ENCODE data around the gene ADCY5. TPM values are rescaled to one million over a fixed set of nuclear protein-coding genes. Genes with fewer than 3 reads are reported as not detected.

Gene ADCY5
- polyA plus RNA-seq, 3 donors = not detected

GRCh38 chr3:123341871-123342630 is 106.8 kb downstream of the ADCY5 start:
- WGBS (ENCODE audit: insufficient coverage) = 94% methylated on average over 8 of the region's 16 CpGs
- Mint-ChIP-seq H3K4me3 (no peak overlapping the region), H3K27me3 (ENCODE audit: low read depth in 3 of 3) (peaks cover 1 to 5% (median 2%) of the 10 kb centered on the region in 3 donors), H3K9me3 (no peaks in the 10 kb centered on the region), H3K4me1 (no peaks in the 10 kb centered on the region), H3K27ac (no peak overlapping the region), H3K36me3 (no peaks in the 10 kb centered on the region)
- Histone ChIP-seq H3K4me2 (replicated peaks; ENCODE audit: extremely low read depth, low read length, poor library complexity, severe bottlenecking) (no peak overlapping the region), H3K9me3 (replicated peaks in 1 of 2; ENCODE audit: control insufficient read depth in 1 of 2, insufficient read depth in 1 of 2, low read length in 2 of 2) (no peaks in the 10 kb centered on the region), H3K36me3 (replicated peaks in 1 of 2; ENCODE audit: control insufficient read depth in 1 of 2, insufficient read depth in 2 of 2, low read length in 2 of 2) (no peaks in the 10 kb centered on the region), H3K27me3 (ENCODE audit: control insufficient read depth in 2 of 2, insufficient read depth in 2 of 2, low read length in 2 of 2) (no peaks in the 10 kb centered on the region), H3K4me3 (replicated peaks in 1 of 3; ENCODE audit: low read depth in 2 of 3, low read length in 3 of 3) (no peak overlapping the region), H3K4me1 (ENCODE audit: control insufficient read depth in 1 of 2, insufficient read depth in 2 of 2, low read length in 2 of 2) (no peaks in the 10 kb centered on the region), H2AFZ (ENCODE audit: insufficient read depth, low read depth, low read length, poor library complexity, severe bottlenecking) (no peak overlapping the region), H4K20me1 (ENCODE audit: insufficient read depth, low read length) (no peaks in the 10 kb centered on the region), H3K9ac (ENCODE audit: insufficient read depth, low read length, poor library complexity, severe bottlenecking) (no peak overlapping the region), H3K79me2 (ENCODE audit: insufficient read depth, low read length) (no peaks in the 10 kb centered on the region), H3K27ac (ENCODE audit: low read depth in 1 of 2, low read length in 2 of 2) (no peak overlapping the region)
- no peak for TF ChIP-seq CTCF (IDR thresholded peaks at IDR 0.05)
- DNase-seq = no peak
- intact Hi-C loops (cut with micrococcal nuclease) = no loop called here

- no peak for TF ChIP-seq CTCF (IDR thresholded peaks at IDR 0.05)
- no peaks in the 10 kb centered on the region for H3K9me3 Mint-ChIP-seq
- Histone ChIP-seq H3K4me1 (ENCODE audit: control insufficient read depth in 1 of 2, insufficient read depth in 2 of 2, low read length in 2 of 2) (no peaks in the 10 kb centered on the region), H3K4me2 (replicated peaks; ENCODE audit: extremely low read depth, low read length, poor library complexity, severe bottlenecking) (no peak overlapping the region), H3K27me3 (ENCODE audit: control insufficient read depth in 2 of 2, insufficient read depth in 2 of 2, low read length in 2 of 2) (no peaks in the 10 kb centered on the region), H3K79me2 (ENCODE audit: insufficient read depth, low read length) (no peaks in the 10 kb centered on the region), H3K4me3 (replicated peaks in 1 of 3; ENCODE audit: low read depth in 2 of 3, low read length in 3 of 3) (no peak overlapping the region), H3K9ac (ENCODE audit: insufficient read depth, low read length, poor library complexity, severe bottlenecking) (no peak overlapping the region), H3K9me3 (replicated peaks in 1 of 2; ENCODE audit: control insufficient read depth in 1 of 2, insufficient read depth in 1 of 2, low read length in 2 of 2) (no peaks in the 10 kb centered on the region), H3K27ac (ENCODE audit: low read depth in 1 of 2, low read length in 2 of 2) (no peak overlapping the region), H4K20me1 (ENCODE audit: insufficient read depth, low read length) (no peaks in the 10 kb centered on the region), H2AFZ (ENCODE audit: insufficient read depth, low read depth, low read length, poor library complexity, severe bottlenecking) (no peak overlapping the region), H3K36me3 (replicated peaks in 1 of 2; ENCODE audit: control insufficient read depth in 1 of 2, insufficient read depth in 2 of 2, low read length in 2 of 2) (no peaks in the 10 kb centered on the region)
- intact Hi-C loops (cut with micrococcal nuclease) = no loop called here
- no peaks in the 10 kb centered on the region for H3K36me3 Mint-ChIP-seq
- 96% methylated on average over 3 of the region's 4 CpGs for WGBS (ENCODE audit: insufficient coverage)
- no peak overlapping the region for H3K27ac Mint-ChIP-seq
- no peak for DNase-seq
- peaks cover 2 to 8% (median 3%) of the 10 kb centered on the region in 3 donors for H3K27me3 Mint-ChIP-seq (ENCODE audit: low read depth in 3 of 3)
- H3K4me1 Mint-ChIP-seq = no peaks in the 10 kb centered on the region
- no peak overlapping the region for H3K4me3 Mint-ChIP-seq
These were observed 108.6 kb downstream of the ADCY5 start for GRCh38 chr3:123340336-123340735.

Measured in CD14-positive monocyte (primary cell).